H9 (cell line): Measurements from ENCODE around the gene IL17REL. TPM values are rescaled to one million over a fixed set of nuclear protein-coding genes. Genes with fewer than 3 reads are reported as not detected.
A peak's percentile ranks its signal among the peaks of the same experiment; 100 is the strongest.

Experiments
- DNase-seq: peaks from one replicate; pipeline ENCODE4 v3.0.0-alpha.2; 2017
- H2AFZ ChIP-seq: one replicate; pipeline ENCODE4 v1.6.1; 2013; ENCODE audit warnings: mild to moderate bottlenecking, low read length, control low read depth, moderate library complexity
- H2AK5ac ChIP-seq: 2 replicates; pipeline ENCODE4 v1.6.1; 2013; ENCODE audit warnings: low read length, control low read depth, mixed read lengths; ENCODE audit not compliant: insufficient read length
- H2BK120ac ChIP-seq: one replicate; pipeline ENCODE4 v1.6.1; 2013; ENCODE audit warnings: low read depth, mild to moderate bottlenecking, low read length, control low read depth, inconsistent platforms; ENCODE audit not compliant: poor library complexity, severe bottlenecking
- H2BK12ac ChIP-seq: 2 replicates; pipeline ENCODE4 v1.6.1; 2013; ENCODE audit warnings: low read length, control low read depth, mixed read lengths, low read depth; ENCODE audit not compliant: insufficient read length
- H2BK15ac ChIP-seq: 2 replicates; pipeline ENCODE4 v1.6.1; 2013; ENCODE audit warnings: low read depth, low read length, control low read depth
- H2BK20ac ChIP-seq: one replicate; pipeline ENCODE4 v1.6.1; 2013; ENCODE audit warnings: low read depth, mild to moderate bottlenecking, low read length, control low read depth, inconsistent platforms; ENCODE audit not compliant: poor library complexity, severe bottlenecking
- H2BK5ac ChIP-seq: 2 replicates; pipeline ENCODE4 v1.6.1; 2013; ENCODE audit warnings: low read length, control low read depth, mixed read lengths; ENCODE audit not compliant: insufficient read length
- H3K14ac ChIP-seq: 2 replicates; pipeline ENCODE4 v1.6.1; 2013; ENCODE audit warnings: low read length, control low read depth; ENCODE audit not compliant: insufficient read depth
- H3K18ac ChIP-seq: 2 replicates; pipeline ENCODE4 v1.6.1; 2013; ENCODE audit warnings: low read depth, mild to moderate bottlenecking, mixed read lengths, low read length, control low read depth; ENCODE audit not compliant: insufficient read length
- H3K23ac ChIP-seq: 2 replicates; pipeline ENCODE4 v1.6.1; 2013; ENCODE audit warnings: low read length, control low read depth, mixed read lengths, low read depth; ENCODE audit not compliant: insufficient read length
- H3K23me2 ChIP-seq: 2 replicates; pipeline ENCODE4 v1.6.1; 2013; ENCODE audit warnings: low read depth, mild to moderate bottlenecking, mixed read lengths, low read length, control low read depth; ENCODE audit not compliant: insufficient read length, poor library complexity, severe bottlenecking
- H3K27ac ChIP-seq: 2 replicates; pipeline ENCODE4 v1.5.1; 2013; ENCODE audit warnings: low read length, control low read depth, mixed read lengths, low read depth; ENCODE audit not compliant: insufficient read length
- H3K27me3 ChIP-seq: 2 replicates; pipeline ENCODE4 v1.6.1; 2013; ENCODE audit warnings: low read length, control low read depth, inconsistent platforms; ENCODE audit not compliant: insufficient read depth
- H3K4ac ChIP-seq: 2 replicates; pipeline ENCODE4 v1.6.1; 2013; ENCODE audit warnings: low read depth, mild to moderate bottlenecking, control low read depth, inconsistent platforms, low read length, moderate library complexity
- H3K4me1 ChIP-seq: 2 replicates; pipeline ENCODE4 v1.6.1; 2013; ENCODE audit warnings: low read length, control low read depth, inconsistent platforms; ENCODE audit not compliant: insufficient read depth
- H3K4me2 ChIP-seq: 2 replicates; pipeline ENCODE4 v1.6.1; 2013; ENCODE audit warnings: low read length, control low read depth, mixed read lengths; ENCODE audit not compliant: insufficient read length, insufficient read depth
- H3K56ac ChIP-seq: 2 replicates; pipeline ENCODE4 v1.6.1; 2013; ENCODE audit warnings: low read depth, mild to moderate bottlenecking, mixed read lengths, low read length, control low read depth; ENCODE audit not compliant: insufficient read length
- H3K79me1 ChIP-seq: 2 replicates; pipeline ENCODE4 v1.6.1; 2013; ENCODE audit warnings: low read depth, mild to moderate bottlenecking, moderate library complexity, low read length, control low read depth, inconsistent platforms; ENCODE audit not compliant: insufficient read depth, poor library complexity, severe bottlenecking
- H3K79me2 ChIP-seq: 2 replicates; pipeline ENCODE4 v1.6.1; 2013; ENCODE audit warnings: low read length, control low read depth, inconsistent platforms; ENCODE audit not compliant: insufficient read depth
- H3K9ac ChIP-seq: 2 replicates; pipeline ENCODE4 v1.6.1; 2013; ENCODE audit warnings: low read length, control low read depth, mixed read lengths; ENCODE audit not compliant: insufficient read length; ENCODE audit errors: extremely low read depth
- H3K9me3 ChIP-seq: one replicate; pipeline ENCODE4 v1.6.1; 2013; ENCODE audit warnings: low read depth, low read length, inconsistent platforms; ENCODE audit not compliant: control insufficient read depth
- H3T11ph ChIP-seq: one replicate; pipeline ENCODE4 v1.6.1; 2013; ENCODE audit warnings: mild to moderate bottlenecking, low read length, control low read depth, inconsistent platforms
- H4K20me1 ChIP-seq: one replicate; pipeline ENCODE4 v1.6.1; 2013; ENCODE audit not compliant: control insufficient read depth, insufficient read length, insufficient read depth
- H4K5ac ChIP-seq: 2 replicates; pipeline ENCODE4 v1.6.1; 2013; ENCODE audit warnings: low read depth, mild to moderate bottlenecking, mixed read lengths, low read length, control low read depth; ENCODE audit not compliant: insufficient read length
- H4K8ac ChIP-seq: replicated peaks from 2 replicates; pipeline ENCODE4 v1.6.1; 2013; ENCODE audit warnings: low read length, control low read depth, mixed read lengths, low read depth; ENCODE audit not compliant: insufficient read length
- H4K91ac ChIP-seq: 2 replicates; pipeline ENCODE4 v1.6.1; 2013; ENCODE audit warnings: low read depth, mild to moderate bottlenecking, moderate library complexity, mixed read lengths, low read length, control low read depth; ENCODE audit not compliant: insufficient read length
- H3K27ac Mint-ChIP-seq, 3 experiments: 2 replicates in 2 of 3; 3 replicates in 1 of 3; pipeline ENCODE4 v1.8.0; 2020 to 2021; ENCODE audit warnings: mixed read lengths in 3 of 3, mild to moderate bottlenecking in 1 of 3, moderate library complexity in 1 of 3
- H3K27me3 Mint-ChIP-seq: 2 replicates; pipeline ENCODE4 v1.8.0; 2021; ENCODE audit warnings: low read depth, mild to moderate bottlenecking, moderate library complexity, mixed read lengths
- H3K36me3 Mint-ChIP-seq, 3 experiments: 2 replicates in 2 of 3; 3 replicates in 1 of 3; pipeline ENCODE4 v1.8.0; 2020 to 2021; ENCODE audit warnings: low read depth in 3 of 3, mixed read lengths in 3 of 3; ENCODE audit not compliant: insufficient read depth in 1 of 3
- H3K4me1 Mint-ChIP-seq, 2 experiments: 2 replicates each; pipeline ENCODE4 v1.8.0; 2020; ENCODE audit warnings: mixed read lengths in 2 of 2
- H3K4me3 Mint-ChIP-seq, 2 experiments: 2 replicates in 1 of 2; 3 replicates in 1 of 2; pipeline ENCODE4 v1.8.0; 2020 to 2021; ENCODE audit warnings: mild to moderate bottlenecking in 2 of 2, mixed read lengths in 2 of 2, moderate library complexity in 1 of 2
- H3K9me3 Mint-ChIP-seq, 2 experiments: 2 replicates in 1 of 2; 3 replicates in 1 of 2; pipeline ENCODE4 v1.8.0; 2020; ENCODE audit warnings: mild to moderate bottlenecking in 2 of 2, mixed read lengths in 2 of 2, moderate library complexity in 1 of 2
- CTCF ChIP-seq: fragments of 200-600 bp; sonication (generic); conservative IDR thresholded peaks from 3 replicates; pipeline ENCODE4 v1.8.0; 2021; ENCODE audit warnings: antibody characterized with exemption, mild to moderate bottlenecking
- WGBS: extraction: QIAGEN DNeasy Blood & Tissue Kit; methylation state at CpG from one replicate; pipeline ENCODE4 v1.1.7; 2013; ENCODE audit warnings: missing lambda C conversion rate, low lambda C conversion rate, mixed read lengths; ENCODE audit not compliant: insufficient read length; ENCODE audit errors: extremely low coverage; 5-methylcytosine and 5-hydroxymethylcytosine counted together
- total RNA-seq: library from RNA; stranded (reverse); gene quantifications from 2 replicates; pipeline ENCODE4 v1.2.1, GENCODE V29; 2021

IL17REL gene
- total RNA-seq, 1 experiment from 2014 or later: 0.20 TPM

- no peak overlapping the region for H2BK5ac ChIP-seq
- no peak for TF ChIP-seq CTCF
- H3K79me2 ChIP-seq: peaks cover 3% of the 10 kb centered on the region; the same call in 1 of the 2 replicates
- no CpG with 5 or more reads among the region's 49 CpGs for WGBS
- H3K4me1 ChIP-seq: no peaks in the 10 kb centered on the region
- H3K36me3 Mint-ChIP-seq: peaks cover 8 to 17% (median 14%) of the 10 kb centered on the region in 3 experiments; a peak in 6 of 7 replicates
- H3K27ac ChIP-seq: no peak overlapping the region
- H3K14ac ChIP-seq: peak overlapping the region; percentile 47
- peak overlapping the region; percentile 54 for H3K4me2 ChIP-seq
- H3K27me3 ChIP-seq: no peaks in the 10 kb centered on the region
- peak overlapping the region; percentile 77 for H3K9ac ChIP-seq
- H3K18ac ChIP-seq: peak overlapping the region; percentile 37
- H3K9me3 ChIP-seq: no peaks in the 10 kb centered on the region
- H3K79me1 ChIP-seq: peaks cover 6% of the 10 kb centered on the region
- H2BK20ac ChIP-seq: no peak overlapping the region
- no peak overlapping the region for H2BK12ac ChIP-seq
- no peak overlapping the region for H4K91ac ChIP-seq
- H2AK5ac ChIP-seq: no peak overlapping the region
- peak; percentile 45 for DNase-seq
- peak overlapping the region; percentile 84 to 88 for H3K4me3 Mint-ChIP-seq
- H2BK120ac ChIP-seq: no peak overlapping the region
- H3K23ac ChIP-seq: no peak overlapping the region
- no peak overlapping the region for H3T11ph ChIP-seq
- H3K4me1 Mint-ChIP-seq: peaks cover 2 to 10% of the 10 kb centered on the region in 2 experiments; a peak in 2 of 4 replicates
- H4K5ac ChIP-seq: no peak overlapping the region
- no peak overlapping the region for H3K56ac ChIP-seq
- no peak overlapping the region for H4K8ac ChIP-seq
- no peak overlapping the region for H3K4ac ChIP-seq
- H2BK15ac ChIP-seq: no peak overlapping the region
- H3K23me2 ChIP-seq: no peaks in the 10 kb centered on the region
- H3K9me3 Mint-ChIP-seq: no peaks in the 10 kb centered on the region
- peaks cover 4% of the 10 kb centered on the region for H3K27me3 Mint-ChIP-seq
- H4K20me1 ChIP-seq: no peaks in the 10 kb centered on the region
- no peak overlapping the region for H2AFZ ChIP-seq
- peak overlapping the region in 1 of 3 experiments; percentile 91; a peak in 2 of 7 replicates for H3K27ac Mint-ChIP-seq
These were observed 51.0 kb downstream of the IL17REL start for GRCh38 chr22:49961601-49962011.
